ENCODE results near the gene TCF12.
"Not testable (repeated sequence)": the region's sequence is repeated elsewhere in the genome, so short reads cannot be mapped to it uniquely, and the experiment has no call there.

Gene TCF12

DNA sequence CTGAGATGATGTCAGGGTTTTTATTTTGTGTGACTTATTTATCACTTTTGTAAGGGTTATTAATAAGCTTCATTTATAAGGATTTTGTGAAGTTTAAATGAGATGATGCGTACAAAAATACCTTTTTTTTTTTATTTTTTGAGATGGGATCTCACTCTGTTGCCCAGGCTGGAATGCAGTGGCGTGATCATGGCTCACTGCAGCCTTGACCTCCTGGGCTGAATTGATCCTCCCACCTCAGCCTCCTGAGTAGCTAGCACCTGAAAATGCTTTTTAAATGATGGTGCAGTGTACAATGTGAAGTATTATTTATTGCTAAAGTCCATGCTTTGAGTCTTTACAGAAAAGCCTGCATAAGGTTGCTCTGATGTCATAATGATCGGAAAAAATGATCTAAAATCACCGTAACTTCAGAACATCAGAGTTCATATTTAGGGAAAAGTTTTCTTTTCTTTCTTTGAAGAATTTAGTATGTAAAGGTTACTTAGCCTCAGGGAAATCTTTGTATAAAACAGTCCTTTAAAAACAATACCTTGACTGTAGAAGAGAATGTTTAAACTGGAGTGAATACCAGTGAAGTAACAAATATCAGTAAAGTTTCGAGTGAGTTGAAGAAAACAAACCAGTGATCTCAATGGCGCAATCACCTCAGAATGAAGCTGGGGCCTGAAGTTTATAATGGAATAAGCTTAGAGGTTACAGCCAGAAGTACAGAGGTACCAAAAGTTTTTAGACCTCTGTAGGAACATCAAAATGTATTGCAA, 29.7 kb downstream of the TCF12 start:
- no peak for DNase-seq (ENCODE audit: low read depth)

DNA sequence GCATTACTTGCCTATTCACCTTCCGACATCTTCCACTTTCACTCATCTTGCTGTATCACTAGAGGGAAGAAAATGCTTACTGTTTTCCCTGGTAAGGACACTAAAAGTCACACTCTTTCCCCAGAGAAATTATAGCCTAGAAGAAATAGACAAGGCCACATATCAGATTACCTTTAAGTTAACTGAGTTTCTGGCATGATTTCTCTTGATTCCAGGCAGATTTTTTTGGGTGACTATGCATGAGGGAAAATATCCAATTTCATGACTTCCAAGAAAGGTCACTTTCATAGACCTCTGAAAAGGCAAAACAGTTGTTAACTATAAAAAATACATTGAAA, 30.3 kb downstream of the TCF12 start:
- DNase-seq (ENCODE audit: low read depth), result no peak

GRCh38 chr15:56950979-56951378, 32.5 kb downstream of the TCF12 start:
- no peak for DNase-seq (ENCODE audit: low read depth)

DNA sequence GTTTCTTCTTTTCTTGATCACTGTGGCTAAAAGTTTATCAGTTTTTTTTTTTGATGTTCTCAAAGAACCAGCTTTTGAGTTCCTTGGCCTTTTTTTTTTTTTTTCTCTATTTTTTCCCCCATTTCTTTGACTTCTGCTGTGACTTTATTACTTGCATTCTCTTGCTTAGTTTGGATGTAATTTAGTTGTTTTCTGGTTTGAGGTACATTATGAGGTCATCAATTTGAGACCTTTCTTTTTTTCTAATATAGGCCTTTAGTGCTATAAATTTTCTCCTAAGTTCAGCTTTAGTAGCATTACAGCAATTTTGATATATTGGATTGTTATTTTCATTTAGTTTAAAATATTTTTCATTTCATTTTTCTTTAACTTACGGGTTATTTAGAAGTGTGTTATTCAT, 35.3 kb downstream of the TCF12 start:
- DNase-seq (ENCODE audit: low read depth), result no peak

DNA sequence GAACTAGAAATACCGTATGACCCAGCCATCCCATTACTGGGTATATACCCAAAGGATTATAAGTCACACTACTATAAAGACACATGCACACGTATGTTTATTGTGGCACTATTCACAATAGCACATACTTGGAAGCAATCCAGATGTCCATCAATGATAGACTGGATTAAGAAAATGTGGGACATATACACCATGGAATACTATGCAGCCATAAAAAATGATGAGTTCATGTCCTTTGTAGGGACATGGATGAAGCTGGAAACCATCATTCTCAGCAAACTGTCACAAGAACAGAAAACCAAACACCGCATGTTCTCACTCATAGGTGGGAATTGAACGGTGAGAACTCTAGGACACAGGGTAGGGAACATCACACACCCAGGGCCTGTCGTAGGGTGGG, 36.6 kb downstream of the TCF12 start:
- not testable (repeated sequence) for DNase-seq (ENCODE audit: low read depth)

DNA sequence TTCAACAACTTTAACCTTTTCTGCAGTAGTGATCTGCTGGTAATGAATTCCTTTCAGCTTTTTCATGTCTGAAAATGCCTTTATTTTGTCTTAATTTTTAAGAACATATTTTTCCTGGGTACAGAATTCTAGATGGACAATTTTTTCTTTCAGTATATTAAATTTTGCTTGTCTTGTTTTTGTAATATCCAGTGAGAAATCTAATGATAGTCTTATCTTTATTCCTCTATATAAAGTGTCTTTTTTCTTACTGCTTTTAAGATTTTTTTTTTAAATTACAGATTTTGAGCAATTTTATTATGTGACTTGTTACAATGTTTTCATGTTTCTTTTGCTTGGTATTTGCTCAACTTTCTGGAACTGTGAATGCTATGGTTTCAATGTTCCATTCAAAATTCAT, 38.1 kb downstream of the TCF12 start:
- DNase-seq (ENCODE audit: low read depth), result no peak

GRCh38 chr15:56957812-56958406, 39.5 kb downstream of the TCF12 start:
- no peak for DNase-seq (ENCODE audit: low read depth)

DNA sequence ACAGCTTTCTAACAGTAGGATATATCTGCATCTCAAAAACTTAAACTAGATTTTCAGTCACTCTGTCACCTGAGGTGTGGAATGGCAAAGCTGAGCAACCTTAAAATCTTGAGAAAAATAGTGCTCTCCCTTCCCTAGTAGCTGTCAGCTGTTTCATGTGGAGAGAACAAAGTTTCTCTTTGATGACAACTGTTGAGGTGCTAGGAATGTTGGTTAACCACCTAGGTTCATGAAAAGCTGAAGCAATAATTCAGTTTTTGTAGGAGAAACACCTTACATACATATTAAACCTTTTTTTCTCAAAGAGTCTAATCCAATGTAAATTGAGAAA, 40.8 kb downstream of the TCF12 start:
- DNase-seq (ENCODE audit: low read depth), result no peak

- DNase-seq (ENCODE audit: low read depth), result no peak
Observed at GRCh38 chr15:56960116-56960515, 41.7 kb downstream of the TCF12 start.

DNA sequence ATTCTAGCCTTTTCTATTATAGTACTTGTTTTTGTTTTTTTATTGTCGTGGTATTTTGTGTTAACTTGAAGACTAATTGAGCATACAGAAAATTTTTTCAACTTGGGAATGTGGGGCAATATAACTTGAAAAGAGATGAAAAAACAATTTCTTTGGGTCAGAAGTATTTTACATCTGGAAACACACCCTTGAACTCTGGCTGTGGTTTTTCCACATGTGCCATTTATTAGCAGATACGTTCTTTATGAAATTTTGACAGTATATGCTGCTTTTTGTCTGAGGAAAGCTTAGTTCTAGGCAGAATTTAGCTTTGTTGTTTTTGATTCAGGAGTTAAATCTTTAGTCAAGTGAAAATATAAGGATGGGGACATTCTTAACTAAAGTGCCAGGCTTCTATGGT, 44.7 kb downstream of the TCF12 start:
- no peak for DNase-seq (ENCODE audit: low read depth)

GRCh38 chr15:56963710-56964109, 45.3 kb downstream of the TCF12 start:
- DNase-seq (ENCODE audit: low read depth), result no peak

GRCh38 chr15:56964182-56964581, 45.7 kb downstream of the TCF12 start:
- DNase-seq (ENCODE audit: low read depth), result no peak

DNA sequence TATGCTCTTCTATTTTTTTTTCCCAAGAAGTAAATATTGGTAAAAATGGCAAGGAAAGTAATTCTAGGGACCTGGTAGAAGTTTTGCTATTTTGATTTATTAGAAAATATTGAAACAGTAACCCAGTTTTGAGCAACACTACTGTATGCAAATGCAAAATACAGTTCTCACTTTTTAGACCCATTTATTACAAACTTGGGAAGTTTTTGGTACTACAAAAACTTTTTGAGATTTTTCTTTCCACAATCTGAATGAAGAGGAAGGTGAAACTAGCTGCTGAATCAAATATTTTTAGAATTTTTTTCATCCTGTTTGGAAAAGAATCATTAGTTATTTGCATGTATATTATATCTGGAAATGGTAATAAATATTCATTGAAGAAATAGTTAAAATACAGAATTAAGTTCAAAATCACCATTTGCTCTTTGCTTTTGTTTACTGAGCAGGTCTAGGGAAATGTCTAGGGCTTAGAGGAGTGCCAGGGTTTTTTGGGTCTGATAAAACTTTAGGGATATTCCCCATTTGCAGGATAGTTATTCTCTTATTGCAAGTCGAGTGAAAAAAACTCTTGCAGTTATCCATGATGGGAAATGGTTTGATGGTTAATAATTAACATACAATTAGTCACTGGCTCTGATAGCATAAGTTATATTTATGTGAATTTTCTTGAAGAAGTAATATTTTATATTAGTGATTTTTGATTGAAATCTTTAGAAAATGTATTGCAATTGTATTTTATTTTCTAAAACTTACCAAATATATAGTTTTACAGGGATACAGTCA, 47.0 kb downstream of the TCF12 start:
- DNase-seq (ENCODE audit: low read depth), result no peak

DNA sequence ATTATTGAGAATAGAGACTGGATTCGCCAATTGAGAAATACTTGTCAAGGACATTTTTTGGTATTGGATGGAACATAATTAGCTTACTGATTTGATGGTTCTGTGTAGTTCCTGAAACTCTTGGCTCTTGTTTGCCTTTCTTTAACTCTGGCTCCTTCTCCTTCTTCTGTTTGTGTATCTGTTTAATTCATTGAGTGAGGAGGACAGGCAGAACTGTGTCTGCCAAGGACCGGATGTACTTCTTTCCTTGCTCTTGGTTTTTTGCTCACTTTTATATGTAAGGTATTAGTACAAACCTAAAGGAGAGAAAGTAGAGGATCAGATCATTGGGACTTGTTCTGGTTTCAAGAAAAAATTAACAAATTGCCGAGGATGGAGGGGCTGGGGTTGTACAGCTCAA, 48.9 kb downstream of the TCF12 start:
- no peak for DNase-seq (ENCODE audit: low read depth)

GRCh38 chr15:56968256-56968655, 49.8 kb downstream of the TCF12 start:
- DNase-seq (ENCODE audit: low read depth), result no peak

DNA sequence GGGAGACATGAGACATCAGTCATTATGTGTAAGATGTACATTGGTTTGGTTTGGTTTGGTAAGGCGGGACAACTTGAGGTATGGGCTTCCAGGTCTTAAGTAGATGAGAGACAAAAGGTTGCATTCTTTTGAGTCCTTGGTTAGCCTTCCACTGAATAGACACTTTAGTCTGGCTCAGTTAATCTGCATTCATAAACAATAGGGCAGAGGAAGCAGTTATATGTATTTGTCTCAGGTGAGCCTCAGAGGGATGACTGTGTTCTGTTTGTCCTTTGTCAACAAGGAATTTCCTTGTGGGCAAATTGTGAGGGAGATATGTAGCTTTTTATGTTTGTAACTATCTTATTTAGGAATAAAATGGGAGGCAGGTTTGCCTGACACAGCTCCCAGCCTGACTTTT, 50.4 kb downstream of the TCF12 start:
- DNase-seq (ENCODE audit: low read depth), result no peak

- no peak for DNase-seq (ENCODE audit: low read depth)
Observed at GRCh38 chr15:56969265-56969895, 50.9 kb downstream of the TCF12 start.

DNA sequence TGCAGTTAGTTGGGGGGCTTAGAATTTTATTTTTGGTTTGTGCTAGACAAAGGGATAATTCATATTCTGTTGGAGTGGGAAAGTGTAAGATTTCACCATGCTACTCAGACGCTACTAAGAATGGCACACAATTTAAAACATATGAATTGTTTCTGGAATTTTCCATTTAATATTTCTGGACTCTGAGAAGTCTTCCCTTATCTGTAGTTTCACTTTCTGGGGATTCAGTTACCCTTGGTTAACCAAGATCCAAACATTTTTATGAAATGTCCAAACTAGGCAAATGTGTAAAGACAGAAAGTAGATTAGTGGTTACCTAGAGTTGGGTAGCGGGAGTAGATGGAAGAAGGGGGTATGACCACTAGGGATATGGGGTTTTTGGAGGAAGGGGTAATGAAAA, 53.1 kb downstream of the TCF12 start:
- no peak for DNase-seq (ENCODE audit: low read depth)

- DNase-seq (ENCODE audit: low read depth), result no peak
Observed at GRCh38 chr15:56972016-56972415, 53.6 kb downstream of the TCF12 start.

DNA sequence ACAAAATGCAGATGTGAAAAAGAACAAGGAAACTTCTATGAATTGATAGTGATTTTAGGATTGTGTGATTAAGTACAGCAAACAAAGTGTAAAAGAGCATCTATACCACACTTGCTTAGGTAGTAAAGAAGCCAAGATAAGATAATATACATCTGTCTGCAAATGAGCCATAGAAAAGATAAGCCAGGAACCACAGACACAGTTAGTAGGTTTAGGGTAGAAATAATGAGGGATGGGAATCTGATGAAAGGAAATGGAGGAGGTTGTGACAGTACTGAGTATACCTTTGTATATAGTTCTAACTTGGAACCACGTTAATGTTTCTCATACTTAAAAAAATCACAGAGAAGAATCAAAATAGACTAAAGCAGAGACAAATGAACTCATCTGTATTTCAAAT, 54.0 kb downstream of the TCF12 start:
- DNase-seq (ENCODE audit: low read depth), result no peak

DNA sequence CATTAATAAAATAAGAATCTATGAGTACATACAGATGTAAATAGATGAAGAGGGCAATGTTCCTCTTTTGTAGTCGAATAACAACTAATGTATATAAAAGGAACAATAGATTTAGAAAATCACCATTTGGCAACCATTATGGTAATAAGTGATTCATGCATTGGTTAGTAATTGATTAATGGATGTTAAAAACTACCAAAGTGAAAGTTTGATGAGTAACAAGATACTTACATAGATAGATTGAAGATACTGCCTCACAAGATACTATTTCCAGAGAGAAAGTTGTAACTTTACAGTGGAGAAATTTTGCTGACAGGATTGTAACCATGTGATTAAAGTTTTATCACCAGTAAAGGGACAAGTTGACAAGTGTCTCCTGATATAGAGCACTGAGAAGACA, 55.0 kb downstream of the TCF12 start:
- DNase-seq (ENCODE audit: low read depth), result no peak

DNA sequence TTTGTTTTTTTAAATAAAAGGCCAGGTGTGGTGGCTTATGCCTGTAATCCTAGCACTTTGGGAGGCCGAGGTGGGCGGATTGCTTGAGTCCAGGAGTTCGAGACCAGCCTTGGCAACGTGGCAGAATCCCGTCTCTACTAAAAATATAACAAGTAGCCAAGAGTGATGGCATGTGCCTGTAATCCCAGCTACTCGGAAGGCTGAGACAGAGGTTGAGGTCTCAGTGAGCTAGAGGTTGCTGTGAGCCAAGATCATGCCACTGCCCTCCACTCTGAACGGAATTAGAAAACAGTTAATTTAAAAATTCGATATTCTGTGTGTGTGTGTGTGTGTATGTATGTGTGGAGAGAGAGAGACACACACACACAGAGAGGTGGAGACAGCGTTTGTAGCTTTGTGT, 58.8 kb downstream of the TCF12 start:
- DNase-seq (ENCODE audit: low read depth), result no peak
